ENCODE results near the gene AMZ1. TPM values are rescaled to one million over a fixed set of nuclear protein-coding genes. Genes with fewer than 3 reads are reported as not detected.
A peak's percentile ranks its signal among the peaks of the same experiment; 100 is the strongest.

Gene AMZ1
- polyA plus RNA-seq, 3 donors = 0.01 to 0.06 TPM; not detected in 1

- WGBS, 3 donors = 93 to 97% (median 96%) methylated on average over 10 of the region's 10 CpGs
- H3K27ac ChIP-seq (ENCODE audit: low read depth, low read length) = no peak overlapping the region
These were observed 66.9 kb downstream of the AMZ1 start for GRCh38 chr7:2754912-2755311.

- no peak overlapping the region for H3K27ac ChIP-seq (ENCODE audit: low read depth, low read length)
These were observed 67.5 kb downstream of the AMZ1 start for GRCh38 chr7:2755531-2755930.

- H3K27ac ChIP-seq (ENCODE audit: low read depth, low read length) = peak overlapping the region; percentile 9
- 40 to 69% (median 43%) methylated on average over 11 of the region's 11 CpGs for WGBS, 3 donors
These were observed 69.4 kb downstream of the AMZ1 start for GRCh38 chr7:2757361-2757903.

GRCh38 chr7:2757904-2758672, 70.1 kb downstream of the AMZ1 start:
- WGBS, 3 donors = 28 to 69% (median 29%) methylated on average over 12 of the region's 12 CpGs
- H3K27ac ChIP-seq (ENCODE audit: low read depth, low read length) = no peak overlapping the region

- 95 to 96% (median 95%) methylated on average over 18 of the region's 18 CpGs for WGBS, 3 donors
- no peak overlapping the region for H3K27ac ChIP-seq (ENCODE audit: low read depth, low read length)
These were observed 70.9 kb downstream of the AMZ1 start for GRCh38 chr7:2758673-2759616.

GRCh38 chr7:2759736-2760097, 71.7 kb downstream of the AMZ1 start:
- H3K27ac ChIP-seq (ENCODE audit: low read depth, low read length) = no peak overlapping the region

GRCh38 chr7:2760098-2760889, 72.3 kb downstream of the AMZ1 start:
- WGBS, 3 donors = 51 to 57% (median 54%) methylated on average over 22 of the region's 22 CpGs
- peak overlapping the region; percentile 2 for H3K27ac ChIP-seq (ENCODE audit: low read depth, low read length)

More at GRCh38 chr7:2759736-2760097, 71.7 kb downstream of the AMZ1 start:
- WGBS, 3 donors = 58 to 74% (median 73%) methylated on average over 8 of the region's 8 CpGs

- WGBS, 3 donors = 91 to 93% (median 92%) methylated on average over 19 of the region's 19 CpGs
- H3K27ac ChIP-seq (ENCODE audit: low read depth, low read length) = no peak overlapping the region
These were observed 73.2 kb downstream of the AMZ1 start for GRCh38 chr7:2761131-2761624.

GRCh38 chr7:2761801-2762497, 73.9 kb downstream of the AMZ1 start:
- 89 to 92% (median 92%) methylated on average over 29 of the region's 29 CpGs for WGBS, 3 donors

GRCh38 chr7:2763597-2763996, 75.6 kb downstream of the AMZ1 start:
- no peak overlapping the region for H3K27ac ChIP-seq (ENCODE audit: low read depth, low read length)
- WGBS, 3 donors = 55 to 84% (median 70%) methylated on average over 6 of the region's 6 CpGs

More at GRCh38 chr7:2761801-2762497, 73.9 kb downstream of the AMZ1 start:
- no peak overlapping the region for H3K27ac ChIP-seq (ENCODE audit: low read depth, low read length)

GRCh38 chr7:2764621-2765020, 76.6 kb downstream of the AMZ1 start:
- H3K27ac ChIP-seq (ENCODE audit: low read depth, low read length) = no peak overlapping the region

More at GRCh38 chr7:2764621-2765020, 76.6 kb downstream of the AMZ1 start:
- 94 to 97% (median 95%) methylated on average over 11 of the region's 11 CpGs for WGBS, 3 donors

Other genes with a start within 250 kb of the AMZ1 start
- not detected for gene GRIFIN, start 211.8 kb upstream of the AMZ1 start, polyA plus RNA-seq
- gene LFNG, start 168.4 kb upstream of the AMZ1 start, polyA plus RNA-seq = 10 to 100 TPM; 12.5 to 52.7 (median 23.7) TPM
- gene BRAT1, start 132.7 kb upstream of the AMZ1 start, polyA plus RNA-seq = 10 to 100 TPM; 17.8 to 29.8 (median 18.7) TPM
- 1 to 10 TPM; 4.3 to 8.7 (median 5.4) TPM for gene IQCE, start 129.2 kb upstream of the AMZ1 start, polyA plus RNA-seq
- gene TTYH3, start 56.2 kb upstream of the AMZ1 start, polyA plus RNA-seq = 10 to 100 TPM in 2 of 3 donors, 1 to 10 TPM in 1; 7.2 to 49.8 (median 26.4) TPM
- 10 to 100 TPM; 14.8 to 42.6 (median 39.9) TPM for gene GNA12, start 156.1 kb downstream of the AMZ1 start, polyA plus RNA-seq

Data from adipose tissue (tissue), 3 donors.